CD4-positive, alpha-beta T cell (primary cell): ENCODE measurements around the gene LBH. TPM values are rescaled to one million over a fixed set of nuclear protein-coding genes. Genes with fewer than 3 reads are reported as not detected.
A peak's percentile ranks its signal among the peaks of the same experiment; 100 is the strongest.

ENCODE experiments used
- ATAC-seq: fragments of 200-7000 bp; cut with Tn5 transposase; one replicate; pipeline ENCODE4 v1.10.0; 2022; ENCODE audit warnings: mild to moderate bottlenecking; ENCODE audit not compliant: poor library complexity
- CTCF ChIA-PET: fragments of 350-600 bp; sonication (Branson Sonifier 250); formaldehyde crosslinking; loops from one replicate; lab custom pipeline; 2021; ENCODE audit warnings: antibody characterized with exemption, inconsistent platforms; lab: Charles Lee
- POLR2A ChIA-PET: fragments of 350-600 bp; sonication (Branson Sonifier 250); formaldehyde crosslinking; loops from one replicate; lab custom pipeline; 2021; ENCODE audit warnings: antibody characterized with exemption, inconsistent platforms; lab: Charles Lee
- DNase-seq, 14 experiments: peaks; one replicate each; pipeline ENCODE4 v3.0.0-alpha.2; 2013 to 2020; ENCODE audit warnings: mixed read lengths in 2 of 14
- H3K27ac ChIP-seq, 2 donors: one replicate each; pipeline versions ENCODE4 v1.5.1 to v1.7.0; 2013; ENCODE audit warnings: low read length in 2 of 2, low read depth in 1 of 2, mild to moderate bottlenecking in 1 of 2
- H3K27me3 ChIP-seq, 2 experiments: 1 replicate in 1 of 2; 2 replicates in 1 of 2; pipeline versions ENCODE4 v1.6.1 to v1.7.0; 2013; ENCODE audit warnings: low read length in 2 of 2, control low read depth in 1 of 2, mild to moderate bottlenecking in 1 of 2, moderate library complexity in 1 of 2; ENCODE audit not compliant: insufficient read depth in 2 of 2, control insufficient read depth in 1 of 2
- H3K36me3 ChIP-seq: one replicate; pipeline ENCODE4 v1.6.1; 2013; ENCODE audit warnings: low read length, control low read depth; ENCODE audit not compliant: insufficient read depth
- H3K4me1 ChIP-seq: one replicate; pipeline ENCODE4 v1.6.1; 2013; ENCODE audit warnings: low read length, control low read depth; ENCODE audit not compliant: insufficient read depth
- H3K4me3 ChIP-seq: one replicate; pipeline ENCODE4 v1.5.1; 2013; ENCODE audit warnings: mild to moderate bottlenecking, low read length, moderate library complexity
- H3K9me3 ChIP-seq, 2 experiments: 1 replicate in 1 of 2; 2 replicates in 1 of 2; pipeline versions ENCODE4 v1.6.1 to v1.7.0; 2013; ENCODE audit warnings: low read length in 2 of 2, mild to moderate bottlenecking in 2 of 2, control low read depth in 1 of 2, moderate library complexity in 1 of 2; ENCODE audit not compliant: control insufficient read depth in 1 of 2, insufficient read depth in 1 of 2
- H3K27ac Mint-ChIP-seq: one replicate; pipeline ENCODE4 v1.8.0; 2020; ENCODE audit warnings: mixed read lengths
- H3K27me3 Mint-ChIP-seq: one replicate; pipeline ENCODE4 v1.8.0; 2021; ENCODE audit warnings: mixed read lengths
- H3K36me3 Mint-ChIP-seq: one replicate; pipeline ENCODE4 v1.8.0; 2021; ENCODE audit warnings: low read depth, mixed read lengths
- H3K4me1 Mint-ChIP-seq: one replicate; pipeline ENCODE4 v1.8.0; 2021; ENCODE audit warnings: low read depth, mixed read lengths
- H3K4me3 Mint-ChIP-seq: one replicate; pipeline ENCODE4 v1.8.0; 2020; ENCODE audit warnings: mild to moderate bottlenecking, mixed read lengths
- H3K9me3 Mint-ChIP-seq: one replicate; pipeline ENCODE4 v1.8.0; 2020; ENCODE audit warnings: mixed read lengths
- CTCF ChIP-seq: fragments of 200-600 bp; IDR thresholded peaks from one replicate; pipeline ENCODE4 v1.8.0; 2022; ENCODE audit warnings: antibody characterized with exemption, mild to moderate bottlenecking
- intact Hi-C, 2 experiments: fragments of 100-400 bp; cut with DNase I in 1 of 2; cut with micrococcal nuclease in 1 of 2; formaldehyde crosslinking; loops; one replicate each; pipeline versions ENCODE4 v1.15.1 to v1.9.0; 2023 to 2025; cut with DNase I, micrococcal nuclease
- total RNA-seq, 174 experiments: library from RNA in 2 of 174; stranded (reverse) in 2 of 174; gene quantifications; one replicate each; pipeline ENCODE4 v1.2.3 and lab custom pipeline; 2021 to 2026

The LBH gene
- total RNA-seq, 2 experiments from 2014 or later = 131 to 135 TPM

- intact Hi-C loops = no loop called here
- no peaks in the 10 kb centered on the region for H3K27me3 ChIP-seq
- H3K9me3 Mint-ChIP-seq = no peaks in the 10 kb centered on the region
- peak overlapping the region; percentile 99 for H3K27ac Mint-ChIP-seq
- H3K4me3 Mint-ChIP-seq = peak overlapping the region; percentile 38
- H3K36me3 Mint-ChIP-seq = peaks cover 93% of the 10 kb centered on the region
- CTCF ChIA-PET = interaction anchor here (1.2 to 2.5 kb wide), 2 partner anchors 11 to 16 kb away, joined by 4 to 11 read pairs; no protein-coding TSS in a partner anchor
- DNase-seq = no peak
- H3K4me3 ChIP-seq = no peak overlapping the region
- H3K27ac ChIP-seq = peak overlapping the region in 1 of 2 donors; percentile 48
- POLR2A ChIA-PET = interaction anchor here (0.5 to 2.2 kb wide), 6 partner anchors 11 to 171 kb away, joined by 3 to 11 read pairs (median 3); no protein-coding TSS in a partner anchor
- H3K4me1 Mint-ChIP-seq = peaks cover 94% of the 10 kb centered on the region
- no peak for TF ChIP-seq CTCF
- H3K36me3 ChIP-seq = peaks cover 55% of the 10 kb centered on the region
- peaks cover 91% of the 10 kb centered on the region for H3K4me1 ChIP-seq
- no peaks in the 10 kb centered on the region for H3K27me3 Mint-ChIP-seq
- H3K9me3 ChIP-seq = no peaks in the 10 kb centered on the region
- ATAC-seq = no peak
Observed at GRCh38 chr2:30250421-30250820, 19.1 kb downstream of the LBH start.

GRCh38 chr2:30252723-30253701 lies 21.7 kb downstream of the LBH start:
- TF ChIP-seq CTCF = no peak
- Mint-ChIP-seq H3K4me3 (peak overlapping the region; percentile 57), H3K4me1 (peaks cover 94% of the 10 kb centered on the region), H3K36me3 (peaks cover 93% of the 10 kb centered on the region), H3K9me3 (no peaks in the 10 kb centered on the region), H3K27ac (peak overlapping the region; percentile 99), H3K27me3 (no peaks in the 10 kb centered on the region)
- ATAC-seq (peak; percentile 37), DNase-seq (peak in 7 of 14 experiments; percentile 33 to 63 (median 45))
- H3K27ac ChIP-seq = peak overlapping the region; percentile 70 to 79
- no peaks in the 10 kb centered on the region for H3K9me3 ChIP-seq
- H3K4me3 ChIP-seq = no peak overlapping the region
- CTCF ChIA-PET = interaction anchor here (1.1 to 2.1 kb wide), 7 partner anchors 13 to 459 kb away, joined by 3 to 5 read pairs (median 4); no protein-coding TSS in a partner anchor
- intact Hi-C loops = loop anchor here in 1 of 2 experiments (2.0 kb wide), 2 partner anchors 14 kb away; no protein-coding TSS in a partner anchor
- POLR2A ChIA-PET = interaction anchor here (0.7 to 17.7 kb wide), 8 partner anchors 9 to 131 kb away, joined by 3 to 373 read pairs (median 10); partner anchors contain the start of gene LBH
- peaks cover 68% of the 10 kb centered on the region for H3K36me3 ChIP-seq
- H3K4me1 ChIP-seq = peaks cover 98% of the 10 kb centered on the region
- no peaks in the 10 kb centered on the region for H3K27me3 ChIP-seq

GRCh38 chr2:30253873-30254684 lies 22.7 kb downstream of the LBH start:
- intact Hi-C loops = loop anchor here (2.0 kb wide), 3 partner anchors 13 to 17 kb away; no protein-coding TSS in a partner anchor

More at GRCh38 chr2:30253873-30254684, 22.7 kb downstream of the LBH start:
- no peak for TF ChIP-seq CTCF
- Mint-ChIP-seq H3K36me3 (peaks cover 93% of the 10 kb centered on the region), H3K27me3 (no peaks in the 10 kb centered on the region), H3K27ac (peak overlapping the region; percentile 99), H3K9me3 (no peaks in the 10 kb centered on the region), H3K4me1 (peaks cover 94% of the 10 kb centered on the region), H3K4me3 (peak overlapping the region; percentile 57)
- Histone ChIP-seq H3K4me3 (no peak overlapping the region), H3K36me3 (peaks cover 76% of the 10 kb centered on the region), H3K27ac (peak overlapping the region; percentile 70 to 79), H3K27me3 (no peaks in the 10 kb centered on the region), H3K4me1 (peaks cover 98% of the 10 kb centered on the region), H3K9me3 (no peaks in the 10 kb centered on the region)
- CTCF ChIA-PET = interaction anchor here (1.1 to 2.1 kb wide), 5 partner anchors 12 to 457 kb away, joined by 3 to 5 read pairs (median 4); no protein-coding TSS in a partner anchor
- ATAC-seq (no peak), DNase-seq (no peak)
- POLR2A ChIA-PET = interaction anchor here (0.7 to 17.7 kb wide), 8 partner anchors 10 to 130 kb away, joined by 3 to 373 read pairs (median 9); partner anchors contain the start of gene LBH
